GM12892 (cell line): ENCODE results near the gene TNK1.

Source experiments
- DNase-seq: peaks from one replicate; pipeline ENCODE4 v3.0.0; 2011; ENCODE audit not compliant: insufficient read length
- FAIRE-seq: peaks from 2 replicates; lab custom pipeline; 2011; peaks lifted over from hg19 to GRCh38; lab: Jason Lieb, UNC
- POLR2A ChIP-seq: IDR thresholded peaks from 2 replicates; pipeline ENCODE4 v1.6.1; 2011; ENCODE audit warnings: low read depth, low read length, control low read depth
- POLR2AphosphoS5 ChIP-seq: IDR thresholded peaks from 2 replicates; pipeline ENCODE4 v1.6.1; 2011; ENCODE audit warnings: low read depth, low read length, control low read depth
- TAF1 ChIP-seq: IDR thresholded peaks from 2 replicates; pipeline ENCODE4 v1.6.1; 2011; ENCODE audit warnings: low read depth, mild to moderate bottlenecking, control low read depth, low read length, borderline replicate concordance

Gene TNK1

DNA sequence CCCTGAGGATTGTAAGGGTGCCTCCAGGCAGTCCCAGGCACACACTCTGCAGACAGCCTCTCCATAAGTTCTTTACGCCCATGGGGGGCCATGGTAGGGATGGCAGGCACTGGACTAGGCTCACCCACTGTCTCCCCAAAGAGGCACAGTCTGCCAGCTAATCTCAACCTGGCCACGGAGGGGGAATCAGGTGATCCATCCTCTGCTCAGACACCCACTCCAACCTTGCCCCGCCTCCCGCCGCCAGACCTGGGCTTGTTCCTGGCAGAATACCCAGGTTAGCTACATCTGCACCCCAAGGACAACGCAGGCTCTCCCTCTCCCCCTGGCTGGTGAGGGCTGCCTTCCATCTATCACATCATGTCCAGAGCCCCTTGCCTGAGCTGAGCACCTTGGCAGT lies 28.0 kb downstream of the TNK1 start:
- TF ChIP-seq POLR2AphosphoS5 (no peak), POLR2A (no peak), TAF1 (no peak)
- DNase-seq: no peak
- FAIRE-seq: no peak

DNA sequence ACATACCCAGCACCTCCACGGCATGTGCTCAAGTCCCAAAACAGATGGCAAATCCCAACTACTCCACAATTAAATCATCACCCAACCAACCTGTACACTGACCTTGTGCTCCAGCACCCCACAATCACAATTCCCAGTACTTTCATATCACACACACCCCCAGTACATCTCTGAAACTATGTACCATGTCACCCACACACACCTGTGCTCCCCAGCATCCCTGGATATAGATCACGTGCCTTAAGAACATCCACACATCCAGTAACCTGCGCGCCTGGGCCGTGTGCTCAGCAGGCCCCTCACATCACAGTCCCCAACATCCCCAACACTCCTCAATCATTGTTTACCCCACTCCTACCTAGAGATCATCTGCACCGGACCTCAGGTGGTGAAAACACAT lies 28.8 kb downstream of the TNK1 start:
- FAIRE-seq: no peak
- no peak for DNase-seq
- TF ChIP-seq POLR2A (no peak), TAF1 (no peak), POLR2AphosphoS5 (no peak)

DNA sequence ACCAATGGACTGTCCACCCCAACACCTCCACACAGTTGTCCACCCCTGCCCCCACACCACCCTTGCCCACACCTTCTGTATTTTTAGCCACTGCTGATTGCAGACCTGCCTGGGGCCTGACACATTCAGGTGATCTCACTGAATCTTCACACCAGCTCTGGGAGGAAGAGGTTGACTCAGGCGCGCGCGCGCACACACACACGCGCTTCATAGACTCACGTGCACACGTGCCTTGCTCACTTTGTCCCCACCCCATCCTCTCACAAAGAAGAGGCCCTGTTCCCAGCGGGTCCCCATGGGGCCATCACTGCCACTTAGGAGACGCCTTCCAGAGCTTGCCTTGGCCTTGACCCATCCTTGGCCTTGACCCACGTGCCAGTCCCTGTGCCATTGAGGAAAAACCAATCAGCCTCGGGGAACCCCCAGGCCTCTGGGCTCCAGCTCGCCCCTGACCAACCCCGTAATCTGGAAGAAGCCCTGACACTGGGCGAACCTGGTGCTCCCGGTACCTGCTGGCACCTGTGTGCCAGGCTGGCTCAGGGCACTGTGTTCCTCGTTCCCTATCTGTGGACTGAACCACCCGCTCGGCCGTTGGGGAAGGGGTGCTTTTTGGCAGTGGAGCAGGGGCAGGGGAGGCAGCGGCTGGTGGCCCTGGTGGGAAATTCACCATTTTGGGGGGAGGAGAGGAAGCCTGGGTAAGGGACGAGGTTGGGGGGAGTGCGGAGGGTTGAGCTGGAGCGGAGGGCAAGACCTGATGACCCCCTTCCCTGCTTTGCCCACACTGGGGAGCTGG lies 29.9 kb downstream of the TNK1 start:
- DNase-seq: no peak
- FAIRE-seq: no peak
- TF ChIP-seq POLR2A (no peak), POLR2AphosphoS5 (no peak), TAF1 (no peak)

DNA sequence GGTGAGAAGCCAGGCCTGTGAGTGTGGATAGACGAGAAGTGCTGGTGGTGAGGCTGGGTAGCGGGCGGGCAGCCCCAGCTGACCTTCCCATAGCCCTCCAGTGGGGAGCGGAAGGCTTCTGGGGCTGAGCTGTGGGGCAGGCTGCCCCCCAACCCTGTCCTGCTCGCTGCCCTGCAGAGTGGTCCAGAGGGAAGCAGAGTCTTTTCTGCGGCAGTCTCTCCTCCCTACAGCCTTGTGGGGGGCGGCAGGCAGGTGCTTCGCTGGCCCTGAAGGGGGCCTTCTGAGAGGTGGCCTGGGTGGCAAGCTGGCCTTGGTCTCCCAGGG lies 30.5 kb downstream of the TNK1 start:
- no peak for TF ChIP-seq POLR2A
- TF ChIP-seq TAF1: no peak
- TF ChIP-seq POLR2AphosphoS5: no peak
- DNase-seq (no peak), FAIRE-seq (no peak)

DNA sequence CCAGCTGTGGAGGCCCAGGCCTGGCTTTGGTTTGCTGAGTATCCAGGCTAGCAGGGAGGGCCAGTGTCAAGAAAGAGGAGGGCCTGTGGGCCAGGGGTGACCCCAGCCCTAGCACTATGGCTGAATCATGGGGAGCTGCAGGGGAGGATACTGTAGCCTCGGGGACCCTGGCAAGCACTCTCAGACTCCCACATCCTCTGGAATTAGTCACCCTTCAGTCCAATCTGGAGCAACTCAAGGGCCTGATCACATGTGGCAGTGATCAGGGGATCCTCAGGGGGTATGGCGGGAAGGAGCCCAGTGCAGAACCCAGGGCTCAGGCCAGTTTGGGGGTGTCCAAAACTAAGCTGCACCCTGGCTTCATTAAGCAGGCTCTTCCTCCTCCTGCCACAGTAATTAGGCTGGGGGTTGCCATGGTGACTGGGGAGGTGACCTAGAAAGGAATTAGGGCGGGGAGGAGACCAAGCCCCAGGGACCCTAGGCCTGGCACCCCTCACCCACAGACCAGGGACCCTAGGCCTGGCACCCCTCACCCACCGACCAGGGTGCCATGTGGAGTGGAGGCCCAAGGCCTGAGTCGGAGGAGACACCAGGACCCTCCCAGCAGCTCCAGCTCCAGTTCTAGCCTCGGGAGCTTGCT lies 32.6 kb downstream of the TNK1 start:
- FAIRE-seq (no peak), DNase-seq (no peak)
- TF ChIP-seq TAF1 (no peak), POLR2AphosphoS5 (no peak), POLR2A (no peak)

DNA sequence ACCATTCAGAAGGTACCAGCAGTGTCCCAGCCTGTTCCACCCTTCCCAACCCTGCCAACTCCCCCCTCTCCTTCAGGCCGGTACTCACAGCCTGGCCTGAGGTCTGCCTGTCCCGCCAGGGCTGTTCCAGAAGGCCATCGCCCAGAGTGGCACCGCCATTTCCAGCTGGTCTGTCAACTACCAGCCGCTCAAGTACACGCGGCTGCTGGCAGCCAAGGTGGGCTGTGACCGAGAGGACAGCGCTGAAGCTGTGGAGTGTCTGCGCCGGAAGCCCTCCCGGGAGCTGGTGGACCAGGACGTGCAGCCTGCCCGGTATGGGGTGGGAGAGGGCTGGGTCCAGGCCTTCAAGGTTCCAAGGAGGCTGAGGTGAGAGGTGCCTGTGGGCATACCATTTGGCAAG lies 33.9 kb downstream of the TNK1 start:
- DNase-seq: no peak
- TF ChIP-seq POLR2A (no peak), POLR2AphosphoS5 (no peak), TAF1 (no peak)
- no peak for FAIRE-seq

DNA sequence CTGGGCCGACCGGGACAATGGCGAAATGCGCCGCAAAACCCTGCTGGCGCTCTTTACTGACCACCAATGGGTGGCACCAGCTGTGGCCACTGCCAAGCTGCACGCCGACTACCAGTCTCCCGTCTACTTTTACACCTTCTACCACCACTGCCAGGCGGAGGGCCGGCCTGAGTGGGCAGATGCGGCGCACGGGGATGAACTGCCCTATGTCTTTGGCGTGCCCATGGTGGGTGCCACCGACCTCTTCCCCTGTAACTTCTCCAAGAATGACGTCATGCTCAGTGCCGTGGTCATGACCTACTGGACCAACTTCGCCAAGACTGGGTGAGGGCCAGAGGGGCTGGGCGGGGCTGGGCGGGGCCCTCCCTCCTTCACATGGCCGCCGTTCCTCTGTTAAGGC lies 34.9 kb downstream of the TNK1 start:
- TF ChIP-seq TAF1: no peak
- TF ChIP-seq POLR2A: no peak
- FAIRE-seq (no peak), DNase-seq (no peak)

DNA sequence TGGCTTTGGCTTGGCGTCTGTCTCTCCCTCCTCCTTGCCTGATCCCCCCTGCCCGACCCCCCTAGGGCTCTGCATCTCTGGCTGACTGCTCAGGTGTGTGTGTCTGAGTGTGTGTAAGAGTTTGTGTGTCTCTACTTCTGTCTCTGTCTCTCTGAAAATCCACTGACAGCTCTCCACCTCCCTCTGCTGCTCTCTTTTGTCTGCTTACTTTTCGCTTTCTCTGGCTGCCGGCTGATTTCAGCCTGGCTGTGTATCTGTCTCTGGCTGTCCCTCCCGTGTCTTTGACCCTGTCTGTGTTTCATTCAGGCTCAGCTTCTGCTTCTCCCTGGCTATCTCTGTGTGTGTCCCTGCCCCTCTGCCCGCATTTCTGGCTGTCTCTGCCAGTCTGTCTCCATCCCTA lies 35.4 kb downstream of the TNK1 start:
- TF ChIP-seq POLR2AphosphoS5 (no peak), TAF1 (no peak), POLR2A (no peak)
- DNase-seq: no peak
- FAIRE-seq: no peak

DNA sequence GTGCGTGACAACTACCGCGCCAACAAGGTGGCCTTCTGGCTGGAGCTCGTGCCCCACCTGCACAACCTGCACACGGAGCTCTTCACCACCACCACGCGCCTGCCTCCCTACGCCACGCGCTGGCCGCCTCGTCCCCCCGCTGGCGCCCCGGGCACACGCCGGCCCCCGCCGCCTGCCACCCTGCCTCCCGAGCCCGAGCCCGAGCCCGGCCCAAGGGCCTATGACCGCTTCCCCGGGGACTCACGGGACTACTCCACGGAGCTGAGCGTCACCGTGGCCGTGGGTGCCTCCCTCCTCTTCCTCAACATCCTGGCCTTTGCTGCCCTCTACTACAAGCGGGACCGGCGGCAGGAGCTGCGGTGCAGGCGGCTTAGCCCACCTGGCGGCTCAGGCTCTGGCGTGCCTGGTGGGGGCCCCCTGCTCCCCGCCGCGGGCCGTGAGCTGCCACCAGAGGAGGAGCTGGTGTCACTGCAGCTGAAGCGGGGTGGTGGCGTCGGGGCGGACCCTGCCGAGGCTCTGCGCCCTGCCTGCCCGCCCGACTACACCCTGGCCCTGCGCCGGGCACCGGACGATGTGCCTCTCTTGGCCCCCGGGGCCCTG lies 36.3 kb downstream of the TNK1 start:
- FAIRE-seq (no peak), DNase-seq (no peak)
- TF ChIP-seq POLR2A: no peak
- TF ChIP-seq TAF1: no peak
- no peak for TF ChIP-seq POLR2AphosphoS5

DNA sequence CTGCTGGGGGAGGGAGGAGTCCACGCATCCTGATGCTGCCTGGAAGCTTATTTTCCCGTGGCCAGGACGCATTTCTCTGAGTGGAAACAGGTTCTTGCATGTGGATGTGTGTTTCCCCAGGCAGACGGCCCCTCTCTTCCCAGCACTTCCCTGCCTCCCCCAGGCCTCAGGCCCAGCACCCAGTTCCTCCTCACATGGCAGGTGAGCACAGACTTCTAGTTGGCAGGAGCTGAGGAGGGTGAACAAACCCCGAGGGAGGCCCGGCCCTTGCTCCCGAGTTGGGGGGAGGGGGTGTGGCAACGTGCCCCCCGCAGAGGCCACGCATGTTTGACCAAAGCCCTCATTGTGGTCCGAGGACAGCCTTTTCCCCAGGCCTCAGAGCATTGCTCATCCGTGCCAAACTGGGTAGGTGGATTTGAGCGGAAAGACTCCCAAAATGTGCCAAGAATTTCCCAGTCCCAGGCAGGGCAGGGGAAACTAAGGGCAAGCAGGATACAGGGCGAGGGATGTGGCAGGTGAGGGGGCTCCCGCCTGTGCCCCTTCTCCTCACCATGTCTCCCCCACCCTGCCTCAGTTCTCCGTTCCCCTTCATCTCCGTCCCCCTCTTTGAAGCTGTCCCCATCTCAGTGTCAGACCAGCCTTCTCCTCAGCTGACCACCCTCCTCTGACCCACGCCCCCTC lies 37.7 kb downstream of the TNK1 start:
- DNase-seq: no peak
- TF ChIP-seq POLR2A (no peak), POLR2AphosphoS5 (no peak), TAF1 (no peak)
- FAIRE-seq: no peak

DNA sequence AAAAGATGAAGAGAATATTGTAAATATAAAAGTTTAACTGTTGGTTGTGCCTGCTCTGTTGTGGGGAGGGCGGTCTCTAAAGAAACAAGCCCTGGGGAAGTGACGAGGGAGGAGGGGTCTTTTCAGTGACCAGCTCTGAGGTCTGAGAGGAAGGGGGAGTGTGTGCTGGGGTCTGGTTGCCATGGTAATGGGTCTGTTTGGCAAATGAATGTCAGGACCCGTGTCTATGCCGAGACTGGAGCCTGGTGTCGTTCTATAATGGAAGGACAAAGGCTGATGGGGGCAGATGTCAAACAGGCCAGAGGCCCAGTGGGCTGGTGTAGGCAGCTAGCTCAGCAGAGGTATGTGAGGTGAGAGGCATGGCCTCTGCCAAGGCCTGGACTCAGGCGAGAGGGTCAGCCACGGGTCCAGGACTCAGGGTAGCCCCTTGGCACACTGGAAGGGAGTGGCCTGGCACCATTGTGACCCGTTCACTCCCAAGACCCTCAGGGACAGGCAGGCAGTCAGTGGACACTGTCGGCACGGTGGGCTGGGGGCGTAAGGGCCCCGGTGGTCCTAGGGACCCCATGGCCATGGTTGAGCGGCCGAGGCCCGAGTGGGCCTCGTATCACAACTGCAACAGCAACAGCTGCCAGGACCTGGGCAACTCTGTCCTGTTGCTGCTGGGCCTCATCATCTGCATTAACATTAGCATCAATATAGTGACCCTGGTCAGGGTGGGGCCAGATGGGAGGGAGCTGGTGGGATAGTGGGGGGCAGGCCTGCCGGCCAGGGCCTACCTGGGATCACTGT lies 39.1 kb downstream of the TNK1 start, which contains the start of gene SPEM1:
Gene SPEM1 (plus strand): TSS at position 506 of the 792 bp plus-strand sequence. CDS start 61 bp downstream, at position 567.
- FAIRE-seq (no peak), DNase-seq (no peak)
- TF ChIP-seq POLR2AphosphoS5 (no peak), TAF1 (no peak)
